Right atrium auricular region (tissue), 2 donors: Measurements from ENCODE around the gene ARMC10. TPM values are rescaled to one million over a fixed set of nuclear protein-coding genes. Genes with fewer than 3 reads are reported as not detected.

Source experiments
- DNase-seq: peaks from one replicate; pipeline ENCODE4 v3.0.0-alpha.2; 2019; ENCODE audit warnings: low spot score
- H3K27ac ChIP-seq, 2 donors: fragments of 200-600 bp; sonication (generic); 1 replicate in 1 of 2; 2 replicates in 1 of 2; pipeline ENCODE4 v1.5.1; 2016 to 2019
- H3K27me3 ChIP-seq, 2 donors: fragments of 200-600 bp; sonication (generic); one replicate each; pipeline versions ENCODE4 v1.5.1 to v1.6.0; 2017 to 2019
- H3K36me3 ChIP-seq: fragments of 200-600 bp; sonication (generic); one replicate; pipeline ENCODE4 v1.5.1; 2016
- H3K4me1 ChIP-seq, 2 donors: fragments of 200-600 bp; sonication (generic); one replicate each; pipeline versions ENCODE4 v1.5.1 to v1.6.0; 2017 to 2019
- H3K4me3 ChIP-seq, 2 donors: fragments of 200-600 bp; sonication (generic); 1 replicate in 1 of 2; 2 replicates in 1 of 2; pipeline ENCODE4 v1.5.1; 2017 to 2019; ENCODE audit warnings: mild to moderate bottlenecking in 1 of 2, moderate library complexity in 1 of 2
- H3K9me3 ChIP-seq, 2 donors: fragments of 200-600 bp; sonication (generic); one replicate each; pipeline ENCODE4 v1.5.1; 2019
- total RNA-seq, 2 donors: library from RNA; depleted of rRNA; stranded (reverse); fragments of >200 nt; gene quantifications; one replicate each; pipeline ENCODE4 v1.1.0, GENCODE V29; 2016
- TF ChIP-seq, protein P1 (sequence below), 2 donors: fragments of 200-600 bp; sonication (generic); IDR thresholded peaks; one replicate each; pipeline ENCODE4 v1.5.1; 2019; ENCODE audit warnings: antibody characterized with exemption in 2 of 2

The ARMC10 gene
- total RNA-seq, 2 donors from 2014 or later = 11.6 to 20.2 TPM

DNA sequence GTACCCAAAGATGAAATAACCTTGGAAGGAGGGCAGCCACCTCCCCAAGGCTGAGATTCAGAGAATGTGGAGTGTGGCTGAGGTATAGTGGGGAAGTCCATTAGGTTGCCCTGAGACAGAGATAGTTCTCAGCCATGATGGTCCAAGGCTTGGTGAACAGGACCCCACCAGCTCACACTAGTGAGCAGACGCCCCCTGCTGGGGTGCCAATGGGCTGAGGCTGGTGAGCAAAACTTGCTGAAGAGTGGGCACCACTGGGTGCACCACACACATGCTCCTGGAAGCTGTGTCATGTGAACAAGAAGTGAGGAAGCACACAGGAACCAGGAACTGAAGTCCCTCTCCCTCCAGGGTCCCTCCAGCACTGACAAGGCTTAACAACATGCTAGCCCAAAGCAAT is 9.3 kb upstream of the ARMC10 start:
- H3K4me3 ChIP-seq = no peak overlapping the region
- no peak overlapping the region for H3K27ac ChIP-seq
- TF ChIP-seq, protein P1, sequence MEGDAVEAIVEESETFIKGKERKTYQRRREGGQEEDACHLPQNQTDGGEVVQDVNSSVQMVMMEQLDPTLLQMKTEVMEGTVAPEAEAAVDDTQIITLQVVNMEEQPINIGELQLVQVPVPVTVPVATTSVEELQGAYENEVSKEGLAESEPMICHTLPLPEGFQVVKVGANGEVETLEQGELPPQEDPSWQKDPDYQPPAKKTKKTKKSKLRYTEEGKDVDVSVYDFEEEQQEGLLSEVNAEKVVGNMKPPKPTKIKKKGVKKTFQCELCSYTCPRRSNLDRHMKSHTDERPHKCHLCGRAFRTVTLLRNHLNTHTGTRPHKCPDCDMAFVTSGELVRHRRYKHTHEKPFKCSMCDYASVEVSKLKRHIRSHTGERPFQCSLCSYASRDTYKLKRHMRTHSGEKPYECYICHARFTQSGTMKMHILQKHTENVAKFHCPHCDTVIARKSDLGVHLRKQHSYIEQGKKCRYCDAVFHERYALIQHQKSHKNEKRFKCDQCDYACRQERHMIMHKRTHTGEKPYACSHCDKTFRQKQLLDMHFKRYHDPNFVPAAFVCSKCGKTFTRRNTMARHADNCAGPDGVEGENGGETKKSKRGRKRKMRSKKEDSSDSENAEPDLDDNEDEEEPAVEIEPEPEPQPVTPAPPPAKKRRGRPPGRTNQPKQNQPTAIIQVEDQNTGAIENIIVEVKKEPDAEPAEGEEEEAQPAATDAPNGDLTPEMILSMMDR (IDR thresholded peaks at IDR 0.05) = peak; percentile 17 to 50
- no peak for DNase-seq
- no peaks in the 10 kb centered on the region for H3K9me3 ChIP-seq
- no peaks in the 10 kb centered on the region for H3K36me3 ChIP-seq
- no peaks in the 10 kb centered on the region for H3K27me3 ChIP-seq
- peaks cover 0 to 4% of the 10 kb centered on the region in 2 donors for H3K4me1 ChIP-seq

DNA sequence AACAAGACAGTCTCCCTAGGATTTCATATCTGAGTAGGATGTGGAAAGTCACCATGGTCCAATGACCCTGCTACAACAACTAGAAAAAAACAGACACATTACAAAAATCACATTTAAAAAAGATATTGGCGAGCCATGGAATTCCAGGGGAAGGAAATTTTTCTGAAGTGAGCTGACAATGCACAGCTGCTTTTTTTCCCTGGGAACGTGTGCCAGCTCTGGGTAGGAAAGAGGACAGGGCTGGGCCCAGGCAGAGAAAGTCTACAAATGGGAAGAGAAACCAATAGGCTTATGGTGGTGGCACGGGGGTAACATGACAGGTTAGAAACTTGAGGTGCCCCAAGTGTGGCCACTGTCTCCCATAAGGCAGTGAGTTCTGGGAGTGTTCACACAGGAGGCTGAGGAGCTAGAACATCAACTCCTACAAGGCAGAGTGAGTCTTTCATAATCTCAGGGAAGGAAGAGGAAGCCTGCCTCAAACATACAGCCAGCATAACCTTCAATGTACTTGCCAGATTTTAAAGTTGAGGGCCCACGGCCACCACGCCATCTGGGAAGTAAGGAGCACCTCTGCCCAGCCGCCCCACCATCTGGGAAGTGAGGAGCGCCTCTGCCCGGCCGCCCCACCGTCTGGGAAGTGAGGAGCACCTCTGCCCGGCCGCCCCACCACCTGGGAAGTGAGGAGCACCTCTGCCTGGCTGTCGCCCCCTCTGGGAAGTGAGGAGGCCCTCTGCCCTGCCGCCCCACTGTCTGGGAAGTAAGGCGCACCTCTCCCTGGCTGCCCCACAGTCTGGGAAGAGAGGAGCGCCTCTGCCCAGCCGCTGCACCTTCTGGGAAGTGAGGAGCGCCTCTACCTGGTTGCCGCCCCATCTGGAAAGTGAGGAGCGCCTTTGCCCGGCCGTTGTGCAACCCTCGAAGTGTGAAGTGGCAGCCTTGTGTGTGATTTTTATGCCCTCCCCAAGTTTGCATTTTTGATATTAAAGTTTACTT is 6.2 kb upstream of the ARMC10 start:
- Histone ChIP-seq H3K9me3 (no peaks in the 10 kb centered on the region), H3K4me3 (no peak overlapping the region), H3K4me1 (peaks cover 0 to 3% of the 10 kb centered on the region in 2 donors), H3K36me3 (no peaks in the 10 kb centered on the region), H3K27me3 (no peaks in the 10 kb centered on the region), H3K27ac (no peak overlapping the region)
- no peak for DNase-seq
- TF ChIP-seq, protein P1 (IDR thresholded peaks at IDR 0.05) = no peak

DNA sequence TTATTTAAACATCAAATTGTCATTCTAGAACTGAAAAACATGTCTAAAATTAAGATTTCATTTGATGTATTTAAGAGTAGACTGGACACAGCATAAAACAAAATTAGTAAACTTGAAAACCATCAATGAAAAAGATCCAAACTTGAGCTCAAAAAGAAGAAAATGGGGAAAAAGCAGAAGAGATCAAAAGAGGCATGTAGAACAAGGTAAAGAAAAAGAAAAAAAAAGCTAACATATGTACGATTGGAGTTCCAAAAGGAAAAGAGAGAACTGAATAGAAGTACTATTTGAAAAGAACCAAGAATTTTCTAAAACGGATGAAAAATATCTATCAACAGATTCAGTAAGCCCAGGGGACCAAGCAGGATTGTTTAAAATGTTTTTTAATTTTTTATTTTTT is 3.9 kb upstream of the ARMC10 start:
- Histone ChIP-seq H3K4me1 (peaks cover 0 to 13% of the 10 kb centered on the region in 2 donors), H3K27me3 (no peaks in the 10 kb centered on the region), H3K36me3 (no peaks in the 10 kb centered on the region), H3K9me3 (no peaks in the 10 kb centered on the region), H3K4me3 (no peak overlapping the region), H3K27ac (no peak overlapping the region)
- DNase-seq = no peak
- TF ChIP-seq, protein P1 (IDR thresholded peaks at IDR 0.05) = no peak

DNA sequence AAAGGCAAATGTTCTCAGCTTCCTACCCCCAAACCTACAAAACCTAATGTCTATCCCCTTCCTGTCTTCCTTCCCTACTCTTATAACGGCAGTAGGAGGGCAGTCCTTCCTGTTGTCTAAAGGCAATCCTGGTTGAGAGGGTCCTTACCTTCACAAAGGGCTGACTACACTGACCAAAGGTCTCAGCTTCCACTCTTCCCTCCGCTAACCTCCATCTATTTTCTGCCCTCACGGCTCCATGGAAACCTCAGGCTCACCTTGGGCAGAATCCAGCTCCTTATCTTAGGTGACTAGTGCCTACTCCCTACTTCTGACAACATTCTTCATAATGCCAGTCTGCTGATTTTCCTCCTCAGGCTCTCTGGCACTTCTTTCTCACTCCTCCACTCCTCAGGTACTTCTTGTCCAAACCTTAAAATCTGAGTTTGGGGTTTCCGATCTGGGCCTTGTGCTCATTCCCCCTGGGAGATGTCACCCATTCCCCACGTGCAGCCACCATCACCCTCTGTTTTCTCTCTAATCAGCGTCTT is 886 bp upstream of the ARMC10 start:
- peak overlapping the region; percentile 86 to 89 for H3K27ac ChIP-seq
- H3K4me1 ChIP-seq = peaks cover 0 to 18% of the 10 kb centered on the region in 2 donors
- H3K9me3 ChIP-seq = no peaks in the 10 kb centered on the region
- no peak for DNase-seq
- no peaks in the 10 kb centered on the region for H3K27me3 ChIP-seq
- TF ChIP-seq, protein P1 (IDR thresholded peaks at IDR 0.05) = no peak
- H3K4me3 ChIP-seq = peak overlapping the region; percentile 74 to 75
- H3K36me3 ChIP-seq = no peaks in the 10 kb centered on the region

DNA sequence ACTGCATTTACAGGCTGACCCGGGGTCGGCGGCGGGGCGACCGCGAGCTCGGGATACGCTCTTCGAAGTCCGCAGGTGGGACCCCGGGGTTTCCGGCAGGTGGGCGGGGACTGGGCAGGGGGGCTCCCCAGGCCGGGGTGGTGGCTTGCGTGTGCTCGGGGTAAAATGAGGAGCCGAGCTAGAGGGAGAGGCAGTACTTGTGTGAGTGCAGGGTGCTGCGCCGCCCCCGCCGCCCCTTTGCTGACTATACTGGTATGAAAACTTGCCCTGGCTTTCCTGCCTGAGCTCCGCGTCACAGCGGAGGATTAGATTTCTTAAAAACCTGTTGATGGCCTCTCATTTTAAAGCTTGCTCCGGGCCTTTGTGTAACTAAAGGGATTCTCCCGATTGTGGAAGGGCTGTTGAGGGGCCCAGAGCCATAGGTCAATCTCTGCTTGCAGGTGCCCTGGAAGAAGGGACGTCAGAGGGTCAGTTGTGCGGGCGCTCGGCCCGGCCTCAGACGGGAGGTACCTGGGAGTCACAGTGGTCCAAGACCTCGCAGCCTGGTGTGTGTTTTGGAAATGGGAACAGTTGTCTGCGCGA is 488 bp downstream of the ARMC10 start:
- Histone ChIP-seq H3K27ac (peak overlapping the region; percentile 86 to 89), H3K9me3 (no peaks in the 10 kb centered on the region), H3K27me3 (no peaks in the 10 kb centered on the region), H3K36me3 (no peaks in the 10 kb centered on the region), H3K4me1 (peaks cover 0 to 18% of the 10 kb centered on the region in 2 donors), H3K4me3 (peak overlapping the region; percentile 74 to 75)
- peak; percentile 67 for DNase-seq
- TF ChIP-seq, protein P1 (IDR thresholded peaks at IDR 0.05) = no peak
